Measurements from ENCODE around the gene MYO10. TPM values are rescaled to one million over a fixed set of nuclear protein-coding genes. Genes with fewer than 3 reads are reported as not detected.

The MYO10 gene
- total RNA-seq, 2 experiments from 2014 or later = not detected

DNA sequence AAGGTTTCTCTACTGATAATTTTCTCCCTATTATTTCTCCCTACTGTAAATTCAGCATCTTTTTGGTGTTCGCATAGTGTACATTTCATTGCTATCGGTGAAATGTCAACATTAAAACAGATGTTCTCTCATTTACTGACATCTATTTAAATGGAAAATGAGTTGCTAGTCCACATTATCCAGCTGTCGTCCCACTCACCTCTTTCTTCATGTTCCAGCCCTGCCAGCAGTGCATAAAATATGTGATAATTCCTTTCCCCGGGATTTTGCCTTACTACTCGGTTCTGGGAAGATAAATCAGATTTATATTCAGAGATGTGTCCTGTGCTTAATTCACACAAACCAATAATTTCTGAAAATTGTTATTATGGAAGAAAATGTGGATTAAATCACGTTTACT lies 155.8 kb downstream of the MYO10 start:
- intact Hi-C loops (cut with DNase I, micrococcal nuclease) = no loop called here
- no peak overlapping the region for H3K4me3 Mint-ChIP-seq
- no peaks in the 10 kb centered on the region for H3K36me3 Mint-ChIP-seq (ENCODE audit: low read depth)
- no peak overlapping the region for H3K27ac Mint-ChIP-seq
- Histone ChIP-seq H3K36me3 (ENCODE audit: insufficient read depth, low read length) (no peaks in the 10 kb centered on the region), H3K4me3 (ENCODE audit: low read length) (no peak overlapping the region), H3K9me3 (ENCODE audit: control insufficient read depth in 1 of 2, insufficient read depth in 1 of 2, low read length in 2 of 2) (no peaks in the 10 kb centered on the region), H3K4me1 (ENCODE audit: insufficient read depth, low read length) (peaks cover 4% of the 10 kb centered on the region), H3K27me3 (ENCODE audit: control insufficient read depth in 1 of 2, insufficient read depth in 2 of 2, low read length in 2 of 2) (peaks cover 0 to 6% of the 10 kb centered on the region in 2 experiments), H3K27ac (ENCODE audit: low read depth in 1 of 2, low read length in 2 of 2) (no peak overlapping the region)
- CTCF ChIA-PET = interaction anchor here (0.7 to 1.2 kb wide), 2 partner anchors 11 to 14 kb away, joined by 3 read pairs; no protein-coding TSS in a partner anchor
- peaks cover 17% of the 10 kb centered on the region for H3K27me3 Mint-ChIP-seq
- ATAC-seq (ENCODE audit: poor library complexity) (no peak), DNase-seq (no peak)
- POLR2A ChIA-PET = no interaction called here
- no peaks in the 10 kb centered on the region for H3K4me1 Mint-ChIP-seq (ENCODE audit: low read depth)
- no peaks in the 10 kb centered on the region for H3K9me3 Mint-ChIP-seq
- TF ChIP-seq, protein P1, sequence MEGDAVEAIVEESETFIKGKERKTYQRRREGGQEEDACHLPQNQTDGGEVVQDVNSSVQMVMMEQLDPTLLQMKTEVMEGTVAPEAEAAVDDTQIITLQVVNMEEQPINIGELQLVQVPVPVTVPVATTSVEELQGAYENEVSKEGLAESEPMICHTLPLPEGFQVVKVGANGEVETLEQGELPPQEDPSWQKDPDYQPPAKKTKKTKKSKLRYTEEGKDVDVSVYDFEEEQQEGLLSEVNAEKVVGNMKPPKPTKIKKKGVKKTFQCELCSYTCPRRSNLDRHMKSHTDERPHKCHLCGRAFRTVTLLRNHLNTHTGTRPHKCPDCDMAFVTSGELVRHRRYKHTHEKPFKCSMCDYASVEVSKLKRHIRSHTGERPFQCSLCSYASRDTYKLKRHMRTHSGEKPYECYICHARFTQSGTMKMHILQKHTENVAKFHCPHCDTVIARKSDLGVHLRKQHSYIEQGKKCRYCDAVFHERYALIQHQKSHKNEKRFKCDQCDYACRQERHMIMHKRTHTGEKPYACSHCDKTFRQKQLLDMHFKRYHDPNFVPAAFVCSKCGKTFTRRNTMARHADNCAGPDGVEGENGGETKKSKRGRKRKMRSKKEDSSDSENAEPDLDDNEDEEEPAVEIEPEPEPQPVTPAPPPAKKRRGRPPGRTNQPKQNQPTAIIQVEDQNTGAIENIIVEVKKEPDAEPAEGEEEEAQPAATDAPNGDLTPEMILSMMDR (IDR thresholded peaks at IDR 0.05) = no peak

DNA sequence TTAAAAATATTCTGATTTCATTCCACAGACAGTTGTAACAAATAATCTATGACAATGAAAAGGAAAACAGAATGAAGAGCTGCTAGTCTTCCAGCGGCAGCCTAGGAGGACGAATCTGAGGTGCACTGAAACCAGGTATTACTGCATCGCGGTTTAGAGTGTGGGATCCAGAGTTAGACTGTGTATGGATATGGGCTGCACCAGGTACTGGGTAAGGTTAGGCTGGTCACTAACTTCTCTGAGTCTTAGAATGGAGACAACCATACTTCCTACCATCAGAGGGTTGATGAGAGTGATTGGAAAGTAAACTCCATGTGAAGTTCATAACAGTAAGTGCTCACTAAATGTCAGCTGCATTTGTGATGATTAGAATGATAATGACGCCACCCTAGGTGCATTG lies 158.7 kb downstream of the MYO10 start:
- H3K9me3 ChIP-seq (ENCODE audit: control insufficient read depth in 1 of 2, insufficient read depth in 1 of 2, low read length in 2 of 2) = no peaks in the 10 kb centered on the region
- no peak overlapping the region for H3K27ac ChIP-seq (ENCODE audit: low read depth in 1 of 2, low read length in 2 of 2)
- H3K27ac Mint-ChIP-seq = no peak overlapping the region
- intact Hi-C loops (cut with DNase I, micrococcal nuclease) = no loop called here
- H3K27me3 Mint-ChIP-seq = no peaks in the 10 kb centered on the region
- TF ChIP-seq, protein P1 (IDR thresholded peaks at IDR 0.05) = no peak
- no peak for ATAC-seq (ENCODE audit: poor library complexity)
- H3K36me3 ChIP-seq (ENCODE audit: insufficient read depth, low read length) = no peaks in the 10 kb centered on the region
- no peaks in the 10 kb centered on the region for H3K4me1 ChIP-seq (ENCODE audit: insufficient read depth, low read length)
- H3K27me3 ChIP-seq (ENCODE audit: control insufficient read depth in 1 of 2, insufficient read depth in 2 of 2, low read length in 2 of 2) = peaks cover 0 to 3% of the 10 kb centered on the region in 2 experiments
- DNase-seq = no peak
- POLR2A ChIA-PET = no interaction called here
- H3K4me3 ChIP-seq (ENCODE audit: low read length) = no peak overlapping the region
- CTCF ChIA-PET = no interaction called here
- H3K4me3 Mint-ChIP-seq = no peak overlapping the region
- no peaks in the 10 kb centered on the region for H3K9me3 Mint-ChIP-seq
- H3K36me3 Mint-ChIP-seq (ENCODE audit: low read depth) = no peaks in the 10 kb centered on the region
- H3K4me1 Mint-ChIP-seq (ENCODE audit: low read depth) = no peaks in the 10 kb centered on the region

DNA sequence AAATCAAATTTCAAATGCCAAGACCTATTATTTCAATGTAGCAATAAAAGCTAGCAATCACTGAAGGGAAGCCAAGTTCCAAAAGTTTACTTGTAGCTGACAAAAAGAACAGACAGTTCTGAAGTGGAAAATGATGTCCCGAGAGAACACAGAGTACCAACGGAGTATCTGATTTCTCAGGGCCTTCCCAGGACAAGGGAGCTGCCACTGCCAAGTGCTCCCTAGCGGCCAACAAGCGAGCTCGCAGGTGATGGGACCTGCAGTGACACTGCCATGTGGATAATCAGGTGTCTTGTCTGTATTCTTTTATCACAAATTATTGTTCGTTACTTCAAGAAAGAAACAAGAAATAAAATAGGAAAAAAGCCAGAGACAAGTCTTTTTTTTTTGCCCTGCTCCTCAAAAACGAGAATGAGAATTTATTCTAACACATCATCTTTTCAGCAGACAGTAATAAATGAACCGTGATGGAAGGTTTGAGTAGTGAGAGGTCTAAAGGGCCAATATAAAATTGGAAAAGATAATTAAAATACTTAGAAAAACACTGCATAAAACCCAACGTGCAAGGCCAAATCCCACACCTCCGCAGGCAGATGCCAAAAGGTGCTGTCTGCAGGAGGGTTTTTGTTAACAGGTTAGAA lies 159.4 kb downstream of the MYO10 start:
- intact Hi-C loops (cut with DNase I, micrococcal nuclease) = loop anchor here in 1 of 2 experiments (1.0 kb wide), 1 partner anchor 287 kb away; no protein-coding TSS in a partner anchor
- Histone ChIP-seq H3K4me3 (ENCODE audit: low read length) (no peak overlapping the region), H3K27ac (ENCODE audit: low read depth in 1 of 2, low read length in 2 of 2) (no peak overlapping the region), H3K36me3 (ENCODE audit: insufficient read depth, low read length) (no peaks in the 10 kb centered on the region), H3K27me3 (ENCODE audit: control insufficient read depth in 1 of 2, insufficient read depth in 2 of 2, low read length in 2 of 2) (no peaks in the 10 kb centered on the region), H3K9me3 (ENCODE audit: control insufficient read depth in 1 of 2, insufficient read depth in 1 of 2, low read length in 2 of 2) (no peaks in the 10 kb centered on the region), H3K4me1 (ENCODE audit: insufficient read depth, low read length) (no peaks in the 10 kb centered on the region)
- ChIA-PET CTCF (no interaction called here), POLR2A (no interaction called here)
- Mint-ChIP-seq H3K9me3 (no peaks in the 10 kb centered on the region), H3K27ac (no peak overlapping the region), H3K27me3 (no peaks in the 10 kb centered on the region), H3K4me1 (ENCODE audit: low read depth) (no peaks in the 10 kb centered on the region), H3K36me3 (ENCODE audit: low read depth) (no peaks in the 10 kb centered on the region), H3K4me3 (no peak overlapping the region)
- TF ChIP-seq, protein P1 (IDR thresholded peaks at IDR 0.05) = peak; percentile 22
- no peak for DNase-seq
- ATAC-seq (ENCODE audit: poor library complexity) = no peak

All from CD4-positive, alpha-beta T cell (primary cell).